Motor neuron (in vitro differentiated cells): ENCODE results near the gene POLD1. TPM values are rescaled to one million over a fixed set of nuclear protein-coding genes. Genes with fewer than 3 reads are reported as not detected.

Experiments
- ATAC-seq, 8 experiments: fragments of 200-7000 bp; cut with Tn5 transposase; replicated peaks in 6 of 8; 2 replicates each; pipeline ENCODE4 v1.8.0; 2021; ENCODE audit warnings: mild to moderate bottlenecking in 8 of 8, moderate library complexity in 8 of 8
- H3K27ac ChIP-seq, 2 donors: fragments of 250-450 bp; sonication (Bioruptor Pico); 2 replicates each; pipeline ENCODE4 v1.9.0; 2021; ENCODE audit warnings: antibody characterized with exemption in 2 of 2, mild to moderate bottlenecking in 2 of 2, moderate library complexity in 1 of 2
- H3K4me1 ChIP-seq, 2 donors: fragments of 250-450 bp; sonication (Bioruptor Pico); replicated peaks in 1 of 2; 2 replicates each; pipeline ENCODE4 v1.6.1; 2021; ENCODE audit warnings: antibody characterized with exemption in 2 of 2, mild to moderate bottlenecking in 2 of 2, moderate library complexity in 1 of 2
- H3K4me3 ChIP-seq, 5 donors: fragments of 250-450 bp; sonication (Bioruptor Pico); 2 replicates each; pipeline ENCODE4 v1.9.0; 2021; ENCODE audit warnings: antibody characterized with exemption in 5 of 5, mild to moderate bottlenecking in 5 of 5, moderate library complexity in 4 of 5
- WGBS, 10 experiments: fragments of 450-650 bp; shearing (Covaris generic); methylation state at CpG; one replicate each; pipeline ENCODE4 v1.0.0; 2022; 5-methylcytosine and 5-hydroxymethylcytosine counted together
- in situ Hi-C, 9 experiments: fragments of 400-800 bp; cut with MboI; loops; one replicate each; pipeline ENCODE4 v1.15.0; 2021; ENCODE audit warnings: low sequenced_read_pairs in 9 of 9, low pct_unique_long_range_greater_than_20kb in 2 of 9; ENCODE audit not compliant: unreplicated experiment in 9 of 9
- total RNA-seq, 8 experiments: library from RNA; unstranded; fragments of 300-600 nt; gene quantifications; 2 replicates each; pipeline versions ENCODE4 v1.2.3 to v1.2.4, GENCODE V29; 2022

The POLD1 gene
- total RNA-seq, 8 experiments from 2014 or later = 6.2 to 56.0 (median 12.7) TPM

- in situ Hi-C loops = loop anchor here in 8 of 9 experiments (25.0 kb wide), 5 partner anchors 105 to 580 kb away; partner anchors contain the start of genes ACP4 (in 5 of the 8) and KLK4 (in 2 of the 8)
- peak overlapping the region in 1 of 2 donors; percentile 9 for H3K27ac ChIP-seq
- peak; percentile 26 to 92 (median 49) for ATAC-seq
- H3K4me3 ChIP-seq = no peak overlapping the region
- WGBS, 10 experiments = 0 to 100% (median 39%) methylated on average over 1 to 30 of the region's 54 CpGs; no CpG with 5 or more reads in 2 of the 10 experiments
- H3K4me1 ChIP-seq = peaks cover 0 to 2% of the 10 kb centered on the region in 2 donors
These were observed 26.7 kb upstream of the POLD1 start for GRCh38 chr19:50357178-50358100.

DNA sequence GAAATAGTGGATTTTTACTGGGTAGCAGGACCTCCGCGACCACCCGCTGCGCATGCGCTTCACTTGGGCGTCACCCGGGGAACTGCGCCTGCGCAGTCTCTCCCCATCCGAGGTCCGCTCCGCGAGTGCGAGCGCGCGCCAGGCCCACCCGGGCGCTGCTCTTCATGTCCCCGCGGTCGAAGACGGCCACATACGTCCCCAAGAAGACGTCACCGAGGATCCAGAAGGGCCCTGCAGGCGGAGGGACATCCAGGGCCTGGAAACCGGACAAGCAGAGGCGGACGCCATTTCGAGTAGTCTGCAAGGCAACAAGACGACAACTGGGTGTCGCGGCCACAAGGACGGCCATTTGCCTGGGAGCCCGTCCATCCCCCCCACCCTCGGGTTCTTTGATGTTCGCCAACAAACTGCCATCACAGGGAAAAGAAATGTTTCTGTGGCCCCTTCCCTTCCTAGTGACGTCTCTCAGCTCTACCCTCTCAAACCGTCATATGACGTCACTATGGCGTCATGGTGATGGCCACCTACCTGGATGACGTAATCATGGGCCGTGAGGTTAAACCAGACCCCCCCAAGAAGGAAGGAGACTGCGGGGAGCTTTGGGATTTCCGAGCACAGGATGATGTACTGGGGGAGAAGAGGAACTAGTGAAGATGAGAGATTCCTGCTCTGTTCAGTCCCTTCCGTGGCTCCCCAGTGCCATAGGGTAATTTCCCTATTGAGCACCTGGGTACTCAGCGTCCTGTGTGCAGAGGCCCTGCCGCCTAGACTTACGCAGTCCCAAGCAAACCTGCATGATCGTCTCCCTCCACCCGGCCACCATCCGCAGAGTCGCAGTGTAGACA is 25.4 kb upstream of the POLD1 start:
- in situ Hi-C loops = loop anchor here in 8 of 9 experiments (25.0 kb wide), 5 partner anchors 104 to 579 kb away; partner anchors contain the start of genes ACP4 (in 5 of the 8) and KLK4 (in 2 of the 8)
- WGBS, 10 experiments = 39 to 91% (median 89%) methylated on average over 2 to 38 of the region's 54 CpGs; no CpG with 5 or more reads in 5 of the 10 experiments
- no peak overlapping the region for H3K4me3 ChIP-seq
- H3K4me1 ChIP-seq = peaks cover 0 to 2% of the 10 kb centered on the region in 2 donors
- H3K27ac ChIP-seq = no peak overlapping the region
- no peak for ATAC-seq

DNA sequence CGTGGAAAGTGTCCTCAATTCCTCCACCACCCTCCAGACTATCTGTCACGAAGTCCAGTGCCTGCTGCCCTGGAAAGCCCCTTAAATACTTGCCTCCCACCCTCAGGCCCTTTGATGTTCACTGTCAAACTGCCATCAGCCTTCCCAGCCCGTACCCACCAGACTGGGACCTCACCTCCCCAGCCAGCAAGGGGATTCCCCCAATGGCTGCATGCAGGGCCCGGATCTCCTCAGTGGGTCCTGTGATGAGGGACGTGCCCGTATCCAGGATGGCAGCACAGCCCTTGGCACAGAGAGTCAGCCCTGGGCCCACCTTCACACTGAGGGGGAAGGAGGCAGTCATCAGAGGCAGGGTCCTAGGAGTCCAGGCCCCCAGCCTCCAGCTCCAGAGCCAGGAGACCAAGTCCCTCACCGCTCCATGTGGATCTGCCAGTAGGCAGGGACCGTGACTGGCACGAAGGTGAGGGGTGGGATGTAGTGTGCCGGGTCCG is 24.8 kb upstream of the POLD1 start:
- no peak for ATAC-seq
- H3K27ac ChIP-seq = no peak overlapping the region
- H3K4me1 ChIP-seq = peaks cover 0 to 2% of the 10 kb centered on the region in 2 donors
- H3K4me3 ChIP-seq = no peak overlapping the region
- WGBS, 10 experiments = 33 to 89% (median 70%) methylated on average over 1 to 5 of the region's 11 CpGs; no CpG with 5 or more reads in 7 of the 10 experiments
- in situ Hi-C loops = loop anchor here in 8 of 9 experiments (25.0 kb wide), 5 partner anchors 103 to 578 kb away; partner anchors contain the start of genes ACP4 (in 5 of the 8) and KLK4 (in 2 of the 8)

GRCh38 chr19:50361290-50362029 is 22.7 kb upstream of the POLD1 start:
- peaks cover 0 to 2% of the 10 kb centered on the region in 2 donors for H3K4me1 ChIP-seq
- in situ Hi-C loops = loop anchor here (10.0 to 25.0 kb wide), 7 partner anchors 101 to 576 kb away; partner anchors contain the start of genes ACP4 (in 6 of the 9) and KLK4 (in 2 of the 9)
- no peak overlapping the region for H3K4me3 ChIP-seq
- no peak for ATAC-seq
- 42 to 100% (median 76%) methylated on average over 1 to 4 of the region's 7 CpGs; no CpG with 5 or more reads in 6 of the 10 experiments for WGBS, 10 experiments
- no peak overlapping the region for H3K27ac ChIP-seq

DNA sequence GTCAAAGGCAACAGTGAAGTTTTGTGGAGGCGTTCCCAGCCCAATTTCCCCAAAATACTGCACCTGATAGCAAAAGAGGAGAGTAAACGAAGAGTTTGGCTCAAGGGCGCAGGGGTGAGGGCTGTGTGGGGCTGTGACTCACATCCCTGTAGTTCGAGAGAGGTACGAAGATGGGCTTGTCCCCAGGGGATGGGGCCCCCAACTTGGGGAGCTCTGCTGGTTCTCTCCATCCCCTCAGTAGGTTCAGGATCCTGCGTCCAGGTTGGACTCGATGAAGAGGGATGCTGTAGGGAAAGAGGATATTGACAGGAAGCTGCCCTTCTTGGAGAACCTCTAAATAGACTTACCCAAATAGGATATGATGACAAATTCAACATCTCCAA is 22.1 kb upstream of the POLD1 start:
- Histone ChIP-seq H3K27ac (no peak overlapping the region), H3K4me1 (peaks cover 0 to 2% of the 10 kb centered on the region in 2 donors), H3K4me3 (no peak overlapping the region)
- 62 to 100% (median 74%) methylated on average over 2 to 5 of the region's 7 CpGs; no CpG with 5 or more reads in 5 of the 10 experiments for WGBS, 10 experiments
- no peak for ATAC-seq
- in situ Hi-C loops = loop anchor here (10.0 to 25.0 kb wide), 7 partner anchors 100 to 575 kb away; partner anchors contain the start of genes ACP4 (in 6 of the 9) and KLK4 (in 2 of the 9)

DNA sequence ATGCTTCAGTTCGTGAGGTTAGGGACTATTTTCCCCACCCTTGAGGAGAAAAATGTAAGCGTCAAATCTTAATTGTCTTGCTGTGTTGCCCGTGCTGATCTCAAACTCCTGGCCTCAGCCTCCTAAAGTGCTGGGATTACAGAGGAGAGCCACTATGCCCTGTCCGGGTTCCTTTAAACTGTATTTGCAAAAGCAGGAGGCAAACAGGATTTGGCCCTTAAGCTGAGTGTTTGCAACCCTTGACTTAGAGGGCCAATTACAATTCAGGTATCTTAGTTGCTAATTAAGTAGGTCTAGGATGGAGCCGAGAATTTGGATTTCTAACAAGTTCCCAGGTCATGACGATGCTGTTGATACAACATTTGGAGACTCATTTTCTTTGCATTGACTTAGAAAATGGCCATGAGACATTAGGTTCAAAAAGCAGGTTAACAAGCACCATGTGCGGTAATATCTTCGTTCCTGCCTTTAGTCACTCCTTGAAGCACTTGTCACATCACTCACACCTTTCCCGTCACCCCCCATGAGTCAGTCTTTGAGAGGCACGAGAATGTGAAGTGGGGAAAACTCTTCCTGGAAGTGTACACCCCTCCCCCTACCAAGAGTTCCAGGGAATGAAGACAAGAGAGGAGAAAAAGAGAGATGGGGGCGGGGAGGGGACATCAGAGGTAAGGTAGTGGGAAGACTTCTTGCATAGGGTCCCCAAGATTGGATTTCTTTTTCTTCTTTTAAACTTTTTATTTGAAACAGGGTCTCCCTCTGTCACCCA is 21.3 kb upstream of the POLD1 start:
- no peaks in the 10 kb centered on the region for H3K4me1 ChIP-seq
- no peak for ATAC-seq
- 10 to 68% (median 42%) methylated on average over 2 to 9 of the region's 11 CpGs; no CpG with 5 or more reads in 1 of the 10 experiments for WGBS, 10 experiments
- H3K27ac ChIP-seq = no peak overlapping the region
- H3K4me3 ChIP-seq = no peak overlapping the region
- in situ Hi-C loops = loop anchor here (10.0 to 25.0 kb wide), 7 partner anchors 99 to 574 kb away; partner anchors contain the start of genes ACP4 (in 6 of the 9) and KLK4 (in 2 of the 9)

DNA sequence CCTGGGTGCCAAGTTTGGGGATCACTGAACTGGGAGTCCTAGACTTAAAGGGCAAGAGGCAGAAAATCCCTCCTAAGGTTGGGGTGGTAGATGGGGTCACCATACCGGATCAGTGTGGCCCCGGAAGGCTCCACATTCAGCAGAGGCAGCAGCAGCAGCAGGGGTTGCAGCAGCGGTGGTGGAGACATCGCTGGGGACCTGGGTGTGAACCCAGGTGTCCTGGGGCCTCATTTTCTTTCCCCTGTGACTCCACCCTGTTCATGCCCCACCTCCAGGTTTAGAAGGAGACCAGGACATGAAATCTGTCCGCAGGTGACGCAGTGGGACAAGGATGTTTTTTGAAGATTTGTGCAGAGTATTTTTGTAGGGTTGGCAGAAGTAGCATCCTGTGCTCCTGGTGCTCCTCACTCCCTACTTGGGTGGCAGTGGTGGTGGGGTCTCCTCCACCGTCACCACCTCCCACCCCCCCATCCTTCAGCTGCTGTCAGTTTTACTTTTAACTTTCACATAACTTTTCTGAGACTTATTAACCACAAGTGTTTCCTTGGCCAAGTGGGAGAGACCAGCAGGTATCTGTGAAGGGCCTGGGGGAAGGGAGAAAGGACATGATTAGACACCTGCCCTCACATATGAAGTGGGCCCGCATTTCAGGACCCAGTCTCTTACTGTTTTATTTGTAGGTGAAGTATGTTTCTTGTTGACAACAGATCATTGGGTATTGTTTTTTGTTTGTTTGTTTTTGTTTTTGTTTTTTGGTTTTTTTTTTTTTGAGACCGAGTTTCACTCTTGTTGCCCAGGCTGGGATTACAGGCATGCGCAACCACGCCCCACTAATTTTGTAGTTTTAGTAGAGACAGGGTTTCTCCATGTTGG is 18.5 kb upstream of the POLD1 start, which contains the start of gene NAPSA:
TSS of gene NAPSA (minus strand) at position 206 of the 873 bp plus-strand sequence. CDS start at position 188, 18 bp downstream.
- WGBS, 10 experiments = 51 to 93% (median 70%) methylated on average over 2 to 8 of the region's 11 CpGs
- H3K4me1 ChIP-seq = peaks cover 0 to 7% of the 10 kb centered on the region in 2 donors
- in situ Hi-C loops = loop anchor here (10.0 to 25.0 kb wide), 7 partner anchors 97 to 572 kb away; partner anchors contain the start of genes ACP4 (in 6 of the 9) and KLK4 (in 2 of the 9)
- ATAC-seq = no peak
- H3K4me3 ChIP-seq = no peak within 1 kb of the TSS
- no peak within 1 kb of the TSS for H3K27ac ChIP-seq

GRCh38 chr19:50368649-50369570 is 15.2 kb upstream of the POLD1 start:
- ATAC-seq = peak; percentile 84 to 94 (median 87)
- Histone ChIP-seq H3K4me1 (peaks cover 0 to 7% of the 10 kb centered on the region in 2 donors), H3K27ac (peak overlapping the region in 1 of 2 donors; percentile 61), H3K4me3 (peak overlapping the region; percentile 39 to 47 (median 46))
- in situ Hi-C loops = loop anchor here (10.0 to 25.0 kb wide), 7 partner anchors 93 to 568 kb away; partner anchors contain the start of genes ACP4 (in 6 of the 9) and KLK4 (in 2 of the 9)
- WGBS, 10 experiments = 0 to 76% (median 13%) methylated on average over 1 to 12 of the region's 34 CpGs

GRCh38 chr19:50371914-50372475 is 12.2 kb upstream of the POLD1 start:
- Histone ChIP-seq H3K4me1 (peaks cover 0 to 10% of the 10 kb centered on the region in 2 donors), H3K4me3 (no peak overlapping the region), H3K27ac (no peak overlapping the region)
- 71 to 100% (median 83%) methylated on average over 1 to 7 of the region's 10 CpGs; no CpG with 5 or more reads in 3 of the 10 experiments for WGBS, 10 experiments
- in situ Hi-C loops = loop anchor here in 8 of 9 experiments (25.0 kb wide), 5 partner anchors 90 to 565 kb away; partner anchors contain the start of genes ACP4 (in 5 of the 8) and KLK4 (in 2 of the 8)
- ATAC-seq = no peak
